Right cardiac atrium (tissue), 5 donors: Measurements from ENCODE around the gene DPEP3. TPM values are rescaled to one million over a fixed set of nuclear protein-coding genes. Genes with fewer than 3 reads are reported as not detected.
"Not testable (repeated sequence)": the region's sequence is repeated elsewhere in the genome, so short reads cannot be mapped to it uniquely, and the experiment has no call there.

ENCODE experiments used
- ATAC-seq, 2 donors: fragments of 200-7000 bp; cut with Tn5 transposase; one replicate each; pipeline versions ENCODE4 v1.8.0 to v1.9.1; 2020; ENCODE audit warnings: moderate library complexity in 2 of 2, mild to moderate bottlenecking in 1 of 2
- DNase-seq, 3 donors: peaks; one replicate each; pipeline ENCODE4 v3.0.0-alpha.2; 2020
- H3K27ac ChIP-seq: one replicate; pipeline ENCODE4 v1.5.1; 2013; ENCODE audit warnings: mild to moderate bottlenecking, low read length, control low read depth, moderate library complexity
- H3K27me3 ChIP-seq: one replicate; pipeline ENCODE4 v1.6.1; 2013; ENCODE audit not compliant: control insufficient read depth, insufficient read depth
- H3K4me1 ChIP-seq: one replicate; pipeline ENCODE4 v1.6.1; 2013; ENCODE audit warnings: low read length; ENCODE audit not compliant: control insufficient read depth, insufficient read depth
- H3K4me3 ChIP-seq: one replicate; pipeline ENCODE4 v1.5.1; 2013; ENCODE audit warnings: low read length, control low read depth
- H3K9me3 ChIP-seq: one replicate; pipeline ENCODE4 v1.6.1; 2013; ENCODE audit warnings: low read length; ENCODE audit not compliant: control insufficient read depth
- WGBS: extraction: QIAGEN DNeasy Blood & Tissue Kit; methylation state at CpG from one replicate; pipeline ENCODE4 v1.1.7; 2013; 5-methylcytosine and 5-hydroxymethylcytosine counted together
- intact Hi-C, 4 donors: fragments of 100-400 bp; cut with DNase I; formaldehyde crosslinking; loops; one replicate each; pipeline versions ENCODE4 v1.11.0 to v1.14.0; 2022 to 2023
- polyA plus RNA-seq: library from polyadenylated mRNA; stranded (reverse); fragments of 200-250 nt; gene quantifications from one replicate; pipeline ENCODE4 v1.2.3, GENCODE V29; 2013
- total RNA-seq, 4 donors: library from RNA; stranded (reverse); fragmentation: NEBNext Ultra II Directional; extraction: Animal tissue kit (Norgen Biotek cat#: 25700); gene quantifications; one replicate each; pipeline ENCODE4 v1.2.1, GENCODE V29; 2021
- donor health status: healthy with polysubstance abuse.
- donor health status: DM: no; HTN: yes; CAD: no.
- donor health status: DM: no; HTN: no; CAD: no.
- donor health status: DM: no; HTN: yes; CAD: no; lungs with severe emphysema.
- donor health status: DM: yes; HTN: yes; CAD: no.

DPEP3 gene
- total and polyA plus RNA-seq, 5 donors = not detected

GRCh38 chr16:67943256-67943618 lies 37.1 kb downstream of the DPEP3 start:
- no peak for ATAC-seq
- H3K4me1 ChIP-seq = no peaks in the 10 kb centered on the region

GRCh38 chr16:67942510-67943255 lies 37.6 kb downstream of the DPEP3 start:
- ATAC-seq (peak in 1 of 2 donors; percentile 2), DNase-seq (peak in 2 of 3 donors; percentile 70 to 76)
- Histone ChIP-seq H3K4me3 (no peak overlapping the region), H3K4me1 (no peaks in the 10 kb centered on the region), H3K27me3 (no peaks in the 10 kb centered on the region), H3K27ac (no peak overlapping the region), H3K9me3 (no peaks in the 10 kb centered on the region)
- WGBS = 80% methylated on average over 27 of the region's 27 CpGs
- intact Hi-C loops = no loop called here

More at GRCh38 chr16:67943256-67943618, 37.1 kb downstream of the DPEP3 start:
- Histone ChIP-seq H3K9me3 (no peaks in the 10 kb centered on the region), H3K4me3 (no peak overlapping the region), H3K27ac (peak overlapping the region; percentile 17), H3K27me3 (no peaks in the 10 kb centered on the region)
- WGBS = 81% methylated on average over 6 of the region's 6 CpGs
- DNase-seq = no peak
- intact Hi-C loops = no loop called here

GRCh38 chr16:67942200-67942509 lies 38.1 kb downstream of the DPEP3 start:
- H3K9me3 ChIP-seq = no peaks in the 10 kb centered on the region
- no peak overlapping the region for H3K4me3 ChIP-seq
- H3K4me1 ChIP-seq = peaks cover under 1% of the 10 kb centered on the region
- ATAC-seq = peak in 1 of 2 donors; percentile 11
- intact Hi-C loops = no loop called here
- WGBS = 74% methylated on average over 6 of the region's 6 CpGs
- no peak overlapping the region for H3K27ac ChIP-seq
- no peak for DNase-seq
- no peaks in the 10 kb centered on the region for H3K27me3 ChIP-seq

- intact Hi-C loops = no loop called here
- H3K4me1 ChIP-seq = peaks cover 4% of the 10 kb centered on the region
- 75% methylated on average over 9 of the region's 9 CpGs for WGBS
- peak in 1 of 3 donors; percentile 65 for DNase-seq
- no peak overlapping the region for H3K4me3 ChIP-seq
- no peak overlapping the region for H3K27ac ChIP-seq
- no peaks in the 10 kb centered on the region for H3K27me3 ChIP-seq
- no peaks in the 10 kb centered on the region for H3K9me3 ChIP-seq
- ATAC-seq = no peak
Observed at GRCh38 chr16:67941469-67942199, 38.7 kb downstream of the DPEP3 start.

GRCh38 chr16:67940446-67941089 lies 39.7 kb downstream of the DPEP3 start:
- H3K4me1 ChIP-seq = peaks cover 4% of the 10 kb centered on the region
- no peak overlapping the region for H3K27ac ChIP-seq
- intact Hi-C loops = no loop called here
- DNase-seq (no peak), ATAC-seq (no peak)
- WGBS = 96% methylated on average over 5 of the region's 5 CpGs
- no peaks in the 10 kb centered on the region for H3K27me3 ChIP-seq
- no peak overlapping the region for H3K4me3 ChIP-seq
- no peaks in the 10 kb centered on the region for H3K9me3 ChIP-seq

- Histone ChIP-seq H3K27ac (no peak overlapping the region), H3K4me1 (peaks cover 4% of the 10 kb centered on the region), H3K4me3 (no peak overlapping the region), H3K9me3 (no peaks in the 10 kb centered on the region), H3K27me3 (no peaks in the 10 kb centered on the region)
- 79% methylated on average over 33 of the region's 33 CpGs for whole genome bisulfite sequencing
- peak in 2 of 3 donors; percentile 69 to 80 for DNase-seq
- ATAC-seq = no peak
- intact Hi-C loops = no loop called here
Observed at GRCh38 chr16:67939507-67940445, 40.5 kb downstream of the DPEP3 start.

GRCh38 chr16:67937713-67938112 lies 42.6 kb downstream of the DPEP3 start:
- H3K27me3 ChIP-seq, H3K4me3 ChIP-seq, intact Hi-C loops, DNase-seq, H3K4me1 ChIP-seq, H3K9me3 ChIP-seq, H3K27ac ChIP-seq, ATAC-seq: not testable (repeated sequence)
- WGBS = 90% methylated on average over 5 of the region's 5 CpGs

GRCh38 chr16:67936880-67937605 lies 43.3 kb downstream of the DPEP3 start:
- peaks cover 4% of the 10 kb centered on the region for H3K4me1 ChIP-seq
- H3K27ac ChIP-seq = peak overlapping the region; percentile 37
- intact Hi-C loops = no loop called here
- peak in 1 of 2 donors; percentile 0 for ATAC-seq
- no peaks in the 10 kb centered on the region for H3K27me3 ChIP-seq
- DNase-seq = peak in 1 of 3 donors; percentile 28
- H3K4me3 ChIP-seq = peak overlapping the region; percentile 43
- H3K9me3 ChIP-seq = no peaks in the 10 kb centered on the region
- WGBS = 45% methylated on average over 6 of the region's 6 CpGs

- peak; percentile 17 to 28 for ATAC-seq
- intact Hi-C loops = no loop called here
- H3K27ac ChIP-seq = peak within 1 kb of the TSS; percentile 37
- no peaks in the 10 kb centered on the region for H3K9me3 ChIP-seq
- H3K27me3 ChIP-seq = no peaks in the 10 kb centered on the region
- peaks cover 4% of the 10 kb centered on the region for H3K4me1 ChIP-seq
- under 1% methylated on average over 54 of the region's 54 CpGs for WGBS
- peak; percentile 56 to 82 (median 78) for DNase-seq
- peak within 1 kb of the TSS; percentile 43 for H3K4me3 ChIP-seq
Observed at GRCh38 chr16:67936124-67936879, 44.0 kb downstream of the DPEP3 start, which contains the start of gene PSMB10. TSS of gene PSMB10 (minus strand) at chr16:67936850. CDS start at chr16:67936749, 101 bp downstream.
